Urothelium cell line (cell line): ENCODE data around the gene ACAA1.
"Not testable (repeated sequence)": the region's sequence is repeated elsewhere in the genome, so short reads cannot be mapped to it uniquely, and the experiment has no call there.

Experiments used
- DNase-seq: peaks from one replicate; pipeline ENCODE4 v3.0.0; 2011; ENCODE audit warnings: low spot score, mixed read lengths
- FAIRE-seq: peaks from 2 replicates; lab custom pipeline; 2011; peaks lifted over from hg19 to GRCh38; lab: Jason Lieb, UNC

Gene ACAA1

DNA sequence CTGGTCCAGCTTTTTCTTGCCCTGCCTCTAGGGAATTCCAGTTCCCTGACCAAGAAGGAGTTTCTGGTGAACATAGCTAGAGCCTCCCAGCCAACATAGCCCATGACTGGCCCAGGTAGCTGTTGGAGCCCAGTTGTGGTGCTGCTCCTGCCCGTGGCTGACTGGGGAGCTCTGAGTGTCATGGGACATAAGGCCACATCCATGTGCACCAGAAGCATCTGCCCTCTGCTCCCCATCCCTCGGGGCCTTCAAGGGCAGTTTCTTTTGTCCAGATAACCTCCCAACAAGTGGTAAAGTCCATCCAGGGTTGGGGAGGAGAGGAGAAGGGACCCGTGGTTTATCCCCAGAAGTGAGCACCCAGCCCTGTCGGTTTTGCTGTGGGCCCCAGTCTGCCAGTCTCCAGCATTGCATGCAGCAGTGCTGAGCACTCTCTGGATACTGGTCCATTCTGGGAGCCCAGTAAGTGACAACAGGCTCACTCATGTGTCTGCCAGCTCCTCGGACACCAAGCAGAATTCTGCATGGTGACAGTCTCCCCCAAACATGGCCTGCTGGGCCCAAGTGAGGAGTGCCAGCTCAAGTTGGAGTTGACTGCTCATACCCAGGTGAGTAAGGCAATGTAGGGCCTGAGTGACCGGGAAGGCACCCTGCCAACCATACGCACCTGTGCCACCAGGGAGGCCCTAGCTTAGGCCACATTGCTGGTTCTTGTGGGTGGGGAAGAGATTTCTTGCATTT is 28.8 kb downstream of the ACAA1 start:
- FAIRE-seq = no peak

GRCh38 chr3:38105525-38105924 is 31.4 kb downstream of the ACAA1 start:
- DNase-seq (no peak), FAIRE-seq (no peak)

More for the DNA sequence above, 28.8 kb downstream of the ACAA1 start:
- DNase-seq = no peak

- no peak for DNase-seq
- no peak for FAIRE-seq
Observed at GRCh38 chr3:38102444-38102814, 34.5 kb downstream of the ACAA1 start.

DNA sequence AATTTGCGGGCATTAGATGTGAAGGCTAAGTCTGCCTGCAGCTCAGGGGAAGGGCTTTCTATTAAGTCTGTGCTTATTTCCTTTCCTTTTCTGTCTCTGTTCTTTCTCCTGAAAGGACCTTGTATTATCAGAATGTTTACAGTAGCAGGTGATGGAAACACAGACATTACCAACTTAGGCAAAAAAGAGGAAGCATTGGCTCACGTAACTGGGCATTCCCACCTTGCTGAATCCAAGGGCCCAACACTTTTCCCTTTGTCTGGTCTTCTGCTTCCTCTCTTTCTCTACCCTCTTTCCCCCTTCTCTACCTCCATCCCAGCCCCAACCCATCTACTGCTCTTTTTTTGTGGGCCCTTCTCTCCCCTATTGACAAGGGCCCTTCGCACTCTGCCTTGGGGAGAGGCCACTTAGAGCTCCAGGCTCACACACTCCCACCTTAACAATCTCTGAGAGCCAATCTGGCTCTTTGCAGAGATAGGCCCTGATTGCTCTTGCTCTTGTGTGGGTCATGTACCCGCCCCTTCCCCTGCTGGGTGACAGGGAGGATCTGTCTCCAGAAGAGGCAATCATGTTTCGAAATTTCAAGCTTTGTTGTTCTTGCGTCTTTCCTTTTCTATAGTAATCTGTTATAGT is 35.0 kb downstream of the ACAA1 start:
- FAIRE-seq (no peak), DNase-seq (no peak)

DNA sequence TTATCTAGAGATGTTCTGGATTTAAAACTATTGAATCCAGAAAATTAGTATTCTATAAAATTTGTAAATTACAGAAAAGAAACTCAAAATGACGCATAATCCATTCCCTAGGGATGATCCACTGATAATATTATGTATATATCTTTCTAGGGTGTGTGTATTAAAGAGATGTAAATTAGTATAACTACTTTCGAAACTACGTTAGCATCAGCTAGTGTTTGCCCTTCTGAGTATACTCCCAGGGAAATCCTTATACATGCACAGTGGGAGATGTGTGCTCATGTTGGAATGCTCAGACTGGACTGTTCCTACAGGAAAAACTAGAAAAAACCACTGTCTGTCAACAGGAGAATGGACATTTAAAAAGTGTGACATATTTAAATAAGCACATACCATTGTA is 36.4 kb downstream of the ACAA1 start:
- DNase-seq (no peak), FAIRE-seq (no peak)

DNA sequence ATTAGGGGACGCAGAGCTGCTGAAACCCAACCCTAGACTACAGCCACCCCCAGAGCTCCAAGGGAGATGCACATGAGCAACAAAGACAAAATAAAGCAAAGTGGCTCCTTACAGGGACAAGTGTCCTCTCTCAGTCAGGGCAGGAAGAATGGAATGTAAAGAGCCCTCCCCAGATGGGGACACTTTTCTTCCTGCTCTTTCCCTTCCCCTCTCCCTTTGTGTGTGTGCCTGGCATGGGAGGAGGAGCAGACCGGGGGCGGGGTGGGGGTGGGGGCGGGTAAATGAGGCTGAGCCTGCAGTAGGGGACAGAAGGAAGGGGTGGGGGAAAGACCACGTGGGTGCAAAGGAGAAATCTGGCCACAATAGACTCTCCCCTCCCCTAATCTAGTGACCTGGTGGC is 37.4 kb downstream of the ACAA1 start:
- FAIRE-seq (no peak), DNase-seq (no peak)

GRCh38 chr3:38098376-38098723 is 38.6 kb downstream of the ACAA1 start:
- no peak for DNase-seq
- no peak for FAIRE-seq

GRCh38 chr3:38097446-38098375 is 39.2 kb downstream of the ACAA1 start:
- FAIRE-seq (no peak), DNase-seq (no peak)

- FAIRE-seq (no peak), DNase-seq (no peak)
Observed at GRCh38 chr3:38095669-38096483, 41.1 kb downstream of the ACAA1 start.

DNA sequence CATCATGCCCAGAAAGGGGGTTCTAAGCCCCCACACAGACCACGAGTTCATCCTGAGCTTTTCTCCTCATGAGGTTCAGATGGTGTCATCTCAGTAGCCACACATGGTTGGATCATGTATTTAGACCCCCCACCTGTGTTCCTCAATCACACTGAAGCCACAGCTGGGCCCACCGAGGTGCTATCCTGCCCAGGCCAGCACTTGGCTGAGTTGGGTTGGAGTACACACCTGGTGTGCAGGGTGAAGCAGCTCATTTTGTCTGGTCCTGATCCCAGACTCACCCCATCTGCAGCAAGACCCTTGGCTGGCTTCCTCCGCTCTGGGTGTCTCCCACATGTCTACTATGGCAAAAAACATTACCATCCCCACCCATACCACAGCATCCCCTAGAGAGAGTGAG is 41.9 kb downstream of the ACAA1 start:
- no peak for DNase-seq
- no peak for FAIRE-seq

- FAIRE-seq = no peak
Observed at GRCh38 chr3:38090453-38090852, 46.5 kb downstream of the ACAA1 start.

DNA sequence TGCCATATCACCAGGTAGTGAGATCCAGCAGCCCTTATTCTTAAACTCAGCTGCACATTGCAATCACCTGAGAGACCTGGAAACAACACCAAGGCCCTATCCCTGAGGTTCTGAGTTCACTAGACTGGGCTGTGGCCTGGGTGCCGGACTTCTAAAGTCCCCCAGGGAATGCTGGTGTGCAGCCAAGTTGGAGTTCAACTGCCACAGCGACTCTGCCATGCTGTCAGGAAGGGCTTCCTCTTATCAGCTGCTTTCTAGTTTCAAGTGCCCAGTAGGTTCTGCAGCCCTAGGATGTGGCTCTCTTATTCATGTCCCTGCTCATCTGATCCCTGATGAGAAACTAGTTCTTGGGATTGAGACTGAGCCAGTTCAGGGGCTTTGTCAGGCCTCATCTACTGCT is 47.8 kb downstream of the ACAA1 start:
- DNase-seq (no peak), FAIRE-seq (no peak)

More at GRCh38 chr3:38090453-38090852, 46.5 kb downstream of the ACAA1 start:
- DNase-seq = no peak

- no peak for FAIRE-seq
- no peak for DNase-seq
Observed at GRCh38 chr3:38088126-38089078, 48.5 kb downstream of the ACAA1 start.

DNA sequence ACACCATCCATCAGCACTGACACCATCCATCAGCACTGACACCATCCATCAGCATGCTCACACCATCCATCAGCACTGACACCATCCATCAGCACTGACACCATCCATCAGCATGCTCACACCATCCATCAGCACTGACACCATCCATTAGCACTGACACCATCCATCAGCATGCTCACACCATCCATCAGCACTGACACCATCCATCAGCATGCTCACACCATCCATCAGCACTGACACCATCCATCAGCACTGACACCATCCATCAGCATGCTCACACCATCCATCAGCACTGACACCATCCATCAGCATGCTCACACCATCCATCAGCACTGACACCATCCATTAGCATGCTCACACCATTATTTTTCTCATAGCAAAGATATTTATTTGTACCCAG is 49.6 kb downstream of the ACAA1 start:
- DNase-seq, FAIRE-seq: not testable (repeated sequence)

- DNase-seq = no peak
- FAIRE-seq = no peak
Observed at GRCh38 chr3:38086496-38086895, 50.4 kb downstream of the ACAA1 start.

DNA sequence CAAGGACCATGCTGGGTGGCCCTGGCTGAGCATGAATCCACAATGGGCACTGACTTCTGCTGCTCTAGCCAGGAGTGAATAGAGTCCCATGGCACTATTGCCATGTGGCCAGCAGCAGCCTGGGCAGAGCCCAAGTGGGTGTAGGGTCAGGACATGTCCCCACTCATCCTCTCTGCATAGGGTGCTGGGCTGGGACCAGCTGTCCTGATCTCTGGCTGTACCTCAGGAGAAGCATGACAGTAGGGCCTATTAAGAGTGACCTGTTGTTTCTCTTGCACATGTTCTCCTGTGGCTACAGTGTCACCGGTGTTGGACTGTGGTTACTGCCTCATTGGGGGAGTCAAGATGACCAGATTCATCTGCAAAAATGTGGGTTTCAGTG is 51.0 kb downstream of the ACAA1 start:
- no peak for FAIRE-seq

GRCh38 chr3:38085311-38085942 is 51.5 kb downstream of the ACAA1 start:
- DNase-seq (no peak), FAIRE-seq (no peak)

More for the DNA sequence above, 51.0 kb downstream of the ACAA1 start:
- DNase-seq = no peak

- DNase-seq = peak; percentile 75
- FAIRE-seq = peak; percentile 100
Observed at GRCh38 chr3:38084334-38085310, 52.3 kb downstream of the ACAA1 start.
